GM21528 (cell line): ENCODE results near the gene USP12.
"Not testable (repeated sequence)": the region's sequence is repeated elsewhere in the genome, so short reads cannot be mapped to it uniquely, and the experiment has no call there.

ENCODE experiments used
- ATAC-seq: cut with Tn5 transposase; IDR thresholded peaks from one replicate; pipeline ENCODE4 v1.9.1; 2021; ENCODE audit warnings: mild to moderate bottlenecking, moderate library complexity; ENCODE audit not compliant: unreplicated experiment, low FRiP score

USP12 gene, protein sequence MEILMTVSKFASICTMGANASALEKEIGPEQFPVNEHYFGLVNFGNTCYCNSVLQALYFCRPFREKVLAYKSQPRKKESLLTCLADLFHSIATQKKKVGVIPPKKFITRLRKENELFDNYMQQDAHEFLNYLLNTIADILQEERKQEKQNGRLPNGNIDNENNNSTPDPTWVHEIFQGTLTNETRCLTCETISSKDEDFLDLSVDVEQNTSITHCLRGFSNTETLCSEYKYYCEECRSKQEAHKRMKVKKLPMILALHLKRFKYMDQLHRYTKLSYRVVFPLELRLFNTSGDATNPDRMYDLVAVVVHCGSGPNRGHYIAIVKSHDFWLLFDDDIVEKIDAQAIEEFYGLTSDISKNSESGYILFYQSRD

GRCh38 chr13:27171244-27171826 is at the start of gene USP12:
TSS of gene USP12 (minus strand) at chr13:27171811. CDS start at chr13:27171639, 172 bp downstream.
- ATAC-seq, result peak; percentile 16

- no peak for ATAC-seq
These were observed 48.0 kb upstream of the USP12 start for GRCh38 chr13:27219611-27220010.

DNA sequence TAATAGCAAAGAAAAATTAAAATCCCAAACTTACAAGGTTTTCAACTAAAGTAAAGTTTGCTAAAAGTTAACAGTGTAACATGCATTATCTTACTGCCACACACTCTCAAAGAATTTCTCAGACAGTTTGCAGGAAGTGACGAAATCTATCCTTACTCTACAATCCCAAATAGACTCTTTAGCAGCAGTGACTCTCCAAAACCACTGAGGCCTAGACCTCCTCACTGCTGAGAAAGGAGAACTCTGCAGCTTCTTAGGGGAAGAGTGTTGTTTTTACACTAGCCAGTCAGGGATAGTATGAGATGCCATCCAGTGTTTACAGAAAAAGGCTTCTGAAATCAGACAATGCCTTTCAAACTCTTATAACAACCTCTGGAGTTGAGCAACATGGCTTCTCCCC is 47.2 kb upstream of the USP12 start:
- ATAC-seq, result not testable (repeated sequence)

- ATAC-seq, result not testable (repeated sequence)
These were observed 46.2 kb upstream of the USP12 start for GRCh38 chr13:27217791-27218190.

- not testable (repeated sequence) for ATAC-seq
These were observed 41.8 kb upstream of the USP12 start for GRCh38 chr13:27213386-27213785.

DNA sequence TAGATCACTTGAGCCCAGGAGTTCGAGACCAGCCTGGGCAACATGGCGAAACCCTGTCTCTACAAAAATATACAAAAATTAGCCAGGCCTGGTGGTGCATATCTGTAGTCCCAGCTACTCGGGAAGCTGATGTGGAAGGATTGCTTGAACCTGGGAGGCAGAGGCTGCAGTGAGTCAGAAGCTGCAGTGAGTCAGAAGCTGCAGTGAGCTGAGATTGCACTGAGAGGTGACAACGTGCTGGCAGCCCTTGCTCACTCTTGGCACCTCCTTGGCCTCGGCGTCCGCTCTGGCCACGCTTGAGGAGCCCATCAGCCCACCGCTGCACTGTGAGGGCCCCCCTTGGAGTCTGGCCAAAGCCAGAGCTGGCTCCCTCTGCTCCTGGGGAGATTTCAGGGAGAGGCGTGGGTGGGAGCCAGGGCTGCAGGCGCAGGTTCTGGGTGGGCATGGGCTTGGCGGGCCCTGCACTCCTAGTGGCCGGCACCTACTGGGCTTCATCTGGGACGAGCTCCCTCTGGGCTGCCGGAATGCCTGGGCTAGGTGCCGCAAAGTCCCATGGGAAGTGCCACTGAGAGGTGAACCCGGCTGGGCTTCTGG is 40.3 kb upstream of the USP12 start:
- ATAC-seq, result no peak

DNA sequence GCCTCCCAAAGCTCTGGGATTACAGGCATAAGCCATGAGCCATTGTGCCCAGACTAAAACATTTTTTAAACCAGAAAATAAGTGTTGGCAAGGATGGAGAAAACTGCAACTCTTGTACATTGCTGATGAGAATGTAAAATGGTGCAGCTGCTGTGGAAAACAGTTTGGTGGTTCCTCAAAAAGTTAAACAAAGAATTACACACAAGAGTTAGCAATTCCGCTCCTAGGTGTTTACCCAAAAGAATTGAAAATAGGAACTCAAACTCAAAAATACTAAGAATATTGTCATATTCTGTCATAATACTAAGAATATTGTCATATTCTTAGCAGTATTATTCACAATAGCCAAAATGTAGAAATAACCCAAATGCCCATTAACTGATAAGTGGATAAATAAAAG is 39.7 kb upstream of the USP12 start:
- ATAC-seq, result no peak

DNA sequence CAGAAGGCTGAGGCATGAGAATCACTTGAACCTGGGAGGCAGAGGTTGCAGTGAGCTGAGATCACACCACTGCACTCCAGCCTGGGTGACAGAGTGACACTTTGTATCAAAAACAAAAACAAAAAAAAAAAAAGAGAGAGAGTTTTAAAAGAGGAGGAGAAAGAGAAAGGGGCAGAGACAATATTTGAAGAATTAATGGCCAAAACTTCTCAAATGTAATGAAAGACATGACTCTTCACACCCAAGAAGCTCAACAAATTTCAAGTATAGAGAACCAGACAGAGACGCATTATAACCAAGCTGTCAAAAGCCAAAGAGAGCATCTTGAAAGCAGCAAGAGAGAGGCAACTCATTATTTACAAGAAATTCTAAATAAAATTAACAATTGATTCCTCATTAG is 36.9 kb upstream of the USP12 start:
- no peak for ATAC-seq

DNA sequence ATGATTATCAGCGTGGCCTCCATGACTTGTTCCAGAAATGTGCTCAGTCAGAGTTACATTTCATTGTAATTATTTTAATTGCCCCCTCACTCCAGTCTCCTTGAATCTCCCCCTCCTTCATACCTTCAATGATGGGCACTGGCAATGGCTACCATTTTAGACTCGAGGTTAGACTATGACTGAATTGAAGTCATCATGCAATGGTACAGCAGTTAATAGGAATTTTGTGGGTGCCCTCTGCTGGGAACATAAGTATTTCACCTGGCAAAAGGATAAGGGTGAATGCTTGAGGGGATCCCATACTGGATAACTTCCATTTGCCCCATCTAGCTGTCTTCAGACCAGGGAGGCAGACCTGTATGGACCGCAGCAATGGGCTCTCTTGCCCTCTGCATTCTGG is 32.2 kb upstream of the USP12 start:
- ATAC-seq, result no peak

- no peak for ATAC-seq
These were observed 31.6 kb upstream of the USP12 start for GRCh38 chr13:27203186-27203585.

- ATAC-seq, result no peak
These were observed 30.1 kb upstream of the USP12 start for GRCh38 chr13:27201661-27202060.

- ATAC-seq, result no peak
These were observed 28.9 kb upstream of the USP12 start for GRCh38 chr13:27200413-27201070.

GRCh38 chr13:27199696-27200095 is 28.1 kb upstream of the USP12 start:
- no peak for ATAC-seq

DNA sequence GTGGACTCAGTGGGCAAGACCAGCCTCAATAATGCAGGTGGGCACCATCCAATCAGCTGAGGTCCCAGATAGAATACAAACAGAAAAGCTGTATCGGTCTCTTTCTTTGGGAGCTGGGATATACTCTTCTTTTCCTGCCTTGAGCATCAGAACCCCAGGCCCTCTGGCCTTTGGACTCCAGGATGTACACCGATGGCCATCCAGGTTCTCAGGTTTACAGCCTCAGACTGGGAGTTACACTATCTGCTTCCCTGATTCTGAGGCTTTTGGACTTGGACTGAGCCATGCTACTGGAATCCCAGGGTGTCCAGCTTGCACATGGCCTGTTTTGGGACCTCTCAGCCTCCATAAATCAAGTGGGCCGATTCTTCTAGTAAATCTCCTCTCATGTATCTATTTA is 27.6 kb upstream of the USP12 start:
- ATAC-seq, result no peak

GRCh38 chr13:27194895-27195764 is 23.5 kb upstream of the USP12 start:
- no peak for ATAC-seq

- no peak for ATAC-seq
These were observed 22.6 kb upstream of the USP12 start for GRCh38 chr13:27194209-27194608.

DNA sequence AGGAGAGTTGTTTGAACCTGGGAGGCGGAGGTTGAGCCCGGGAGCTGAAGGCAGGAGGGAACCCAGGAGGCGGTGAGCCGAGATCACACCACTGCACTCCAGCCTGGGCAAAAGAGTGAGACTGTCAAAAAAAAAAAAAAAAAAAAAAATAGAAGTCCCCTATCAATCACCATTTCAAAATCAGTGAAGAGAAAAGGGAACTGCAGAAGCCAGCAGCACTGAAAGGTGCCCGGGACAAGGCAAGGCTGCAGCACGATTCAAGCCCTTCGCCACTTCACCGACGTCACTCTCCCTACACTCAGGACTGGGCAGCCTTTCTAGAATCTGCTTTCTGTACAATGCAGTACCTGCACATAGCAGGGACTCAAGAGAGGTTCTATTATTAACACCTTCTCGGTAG is 21.9 kb upstream of the USP12 start:
- ATAC-seq, result no peak

- ATAC-seq, result no peak
These were observed 21.4 kb upstream of the USP12 start for GRCh38 chr13:27192973-27193372.

DNA sequence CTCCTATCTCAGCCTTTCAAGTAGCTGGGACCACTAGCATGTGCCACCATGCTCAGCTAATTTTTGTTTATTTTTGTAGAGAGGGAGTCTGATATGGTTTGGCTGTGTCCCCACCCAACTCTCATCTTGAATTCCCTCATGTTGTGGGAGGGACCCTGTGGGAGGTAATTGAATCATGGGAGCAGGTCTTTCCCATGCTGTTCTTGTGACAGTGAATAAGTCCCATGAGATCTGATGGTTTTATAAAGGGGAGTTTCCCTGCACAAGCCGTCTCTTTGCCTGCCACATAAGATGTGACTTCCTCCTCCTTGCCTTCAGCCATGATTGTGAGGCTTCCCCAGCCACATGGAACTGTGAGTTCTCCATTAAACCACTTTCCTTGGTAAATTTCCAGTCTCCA is 20.8 kb upstream of the USP12 start:
- ATAC-seq, result not testable (repeated sequence)

GRCh38 chr13:27189192-27189591 is 17.6 kb upstream of the USP12 start:
- no peak for ATAC-seq
